Measurements from ENCODE around the gene ADAM17.

Gene ADAM17

DNA sequence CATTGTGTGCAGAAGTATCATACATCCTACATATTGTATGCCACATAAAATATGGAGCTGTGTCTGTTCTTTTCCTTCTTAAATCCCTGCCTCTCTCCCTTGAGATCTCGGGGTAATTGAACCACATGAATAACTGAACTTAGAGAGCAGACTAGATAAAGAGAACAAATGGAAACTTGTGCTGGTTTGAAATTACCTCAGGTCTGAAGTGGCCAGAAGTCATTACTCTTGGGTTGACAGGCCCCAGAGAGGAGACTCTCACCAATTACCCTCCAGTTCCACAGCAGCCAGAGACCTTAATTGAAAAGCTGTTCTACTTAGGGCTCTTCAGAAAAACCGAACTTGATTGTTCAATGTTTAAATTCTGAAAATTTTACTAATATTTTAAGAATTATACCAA lies 5.0 kb upstream of the ADAM17 start:
- no peak for DNase-seq

DNA sequence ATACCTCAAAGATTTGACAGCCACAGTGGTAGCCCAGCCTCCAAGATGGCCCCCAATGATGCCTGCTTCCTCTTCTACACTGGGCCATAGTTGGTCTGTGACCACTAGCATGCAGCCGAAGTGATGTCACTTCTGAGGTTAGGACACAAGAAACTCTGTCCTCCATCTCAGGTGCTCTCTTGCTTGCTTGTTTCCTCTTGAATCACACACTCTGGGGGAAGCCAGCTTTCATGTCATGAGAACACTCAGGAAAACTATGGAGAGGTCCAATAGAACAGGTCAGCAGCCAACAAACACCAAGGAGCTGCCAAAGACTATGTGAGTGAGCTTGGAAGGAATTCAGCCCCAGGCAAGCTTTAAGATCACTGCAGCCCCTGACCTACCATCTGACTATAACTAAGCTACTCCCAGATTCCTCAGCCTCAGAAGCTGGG lies 3.3 kb upstream of the ADAM17 start:
- DNase-seq: peak; percentile 51

DNA sequence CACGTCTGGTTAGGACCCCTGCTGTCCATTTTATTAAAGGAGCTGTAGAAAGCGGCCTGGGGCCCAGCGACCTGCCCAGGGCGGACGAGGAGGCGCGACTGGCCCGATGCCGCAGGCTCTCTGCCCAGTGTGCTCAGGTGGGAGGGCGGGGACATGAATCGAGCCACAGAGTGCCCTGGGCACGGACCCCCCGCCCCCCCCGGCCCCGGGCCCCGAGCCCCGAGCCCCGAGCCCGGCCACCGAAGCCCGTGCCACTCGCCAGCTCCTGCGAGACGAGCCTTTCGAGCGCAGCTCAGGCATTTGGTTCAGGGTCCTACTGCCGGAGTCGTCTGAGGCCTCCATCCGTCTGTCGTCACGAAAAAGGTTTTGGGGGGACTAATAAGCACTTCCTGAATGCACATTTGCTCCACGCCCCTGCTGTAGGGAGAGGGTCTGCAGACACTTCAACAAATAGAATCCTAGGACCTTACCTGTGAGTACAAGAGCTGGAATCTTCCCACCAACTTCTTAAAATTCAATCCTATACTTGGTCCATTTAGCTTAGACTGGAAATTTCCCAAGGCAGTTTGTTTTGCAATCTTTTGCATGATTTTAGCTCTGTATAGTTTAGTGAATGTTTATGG lies 602 bp upstream of the ADAM17 start:
- peak; percentile 35 for DNase-seq

DNA sequence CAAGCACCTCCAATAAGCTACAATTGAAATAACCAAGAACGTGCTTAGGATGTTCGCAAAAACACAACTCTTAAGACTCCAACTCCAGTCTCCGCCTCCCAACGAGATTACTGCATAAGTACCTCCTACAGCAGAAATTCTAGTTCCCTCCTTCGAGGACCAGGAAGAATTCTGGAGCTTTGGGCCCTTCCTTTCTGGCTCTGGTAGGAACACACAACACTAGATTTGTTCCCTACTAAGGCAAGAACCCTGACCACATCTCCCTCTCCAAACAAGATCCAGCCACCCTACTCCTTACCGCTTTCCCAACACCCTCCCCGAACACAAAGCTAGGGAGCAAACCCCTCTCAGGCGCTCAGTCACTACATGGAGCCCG lies 721 bp downstream of the ADAM17 start:
- peak; percentile 95 for DNase-seq

DNA sequence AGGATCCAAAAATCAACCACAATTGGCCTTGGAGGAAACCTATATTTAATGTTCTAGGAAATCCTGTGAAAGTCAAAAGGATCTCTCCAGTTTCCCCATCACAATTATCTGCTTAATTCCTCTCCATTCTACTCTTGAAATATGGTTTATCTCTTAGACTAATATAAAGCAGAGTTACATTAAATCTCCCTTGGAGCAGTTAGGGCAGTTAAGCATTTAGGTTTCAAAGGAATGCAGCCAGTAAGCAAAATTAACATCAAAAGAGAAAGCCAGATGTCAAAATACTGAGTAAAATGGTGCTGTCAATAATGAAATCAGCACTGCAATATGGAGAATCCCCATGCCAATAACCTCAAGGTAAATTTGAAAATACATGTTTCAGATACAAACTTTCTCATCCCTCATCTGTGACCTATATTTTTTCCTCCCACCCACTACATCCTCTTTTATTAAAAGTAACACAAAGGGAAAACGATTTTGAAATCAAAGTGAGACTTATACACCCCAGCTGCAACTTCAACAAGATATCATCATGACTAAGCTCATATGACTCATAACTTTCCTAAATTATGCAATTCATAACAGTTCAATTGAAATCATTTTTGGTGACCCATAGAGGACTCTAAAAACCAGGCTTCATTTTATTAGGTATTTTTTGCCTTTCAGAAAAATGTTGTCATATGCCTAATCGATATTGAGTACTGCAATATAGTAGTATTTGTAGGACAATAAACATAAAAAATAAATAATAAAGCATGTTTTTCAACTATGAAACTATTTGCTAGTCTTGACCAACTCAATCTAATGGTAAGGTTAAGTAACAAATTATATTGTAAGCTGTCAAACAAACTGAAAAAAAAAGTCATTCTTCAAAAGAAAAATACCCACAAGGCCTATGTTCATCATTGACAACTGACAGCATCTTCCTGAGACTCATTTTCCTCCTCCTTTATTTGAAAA lies 3.1 kb downstream of the ADAM17 start:
- DNase-seq: peak; percentile 99

DNA sequence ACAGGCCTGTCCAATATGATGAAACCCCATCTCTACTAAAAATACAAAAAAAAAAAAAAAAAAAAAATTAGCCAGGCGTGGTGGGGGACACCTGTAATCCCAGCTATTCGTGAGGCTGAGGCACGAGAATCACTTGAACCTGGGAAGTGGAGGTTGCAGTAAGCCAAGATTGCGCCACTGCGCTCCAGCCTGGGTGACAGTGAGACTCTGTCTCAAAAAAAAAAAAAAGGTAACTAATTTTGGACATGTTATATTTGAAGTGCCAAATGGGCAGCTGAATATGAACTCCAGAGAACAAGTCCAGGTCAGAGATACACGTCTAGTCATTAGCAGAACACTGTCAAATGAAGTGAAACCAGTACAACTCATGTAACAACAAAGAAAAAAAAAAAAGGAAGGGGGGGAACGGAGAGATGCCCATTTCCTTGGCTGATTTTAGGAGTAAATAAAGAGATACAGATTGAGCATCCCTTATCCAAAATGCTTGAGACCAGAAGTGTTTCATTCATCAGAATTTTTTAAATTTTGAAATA lies 4.7 kb downstream of the ADAM17 start:
- DNase-seq: peak; percentile 78

DNA sequence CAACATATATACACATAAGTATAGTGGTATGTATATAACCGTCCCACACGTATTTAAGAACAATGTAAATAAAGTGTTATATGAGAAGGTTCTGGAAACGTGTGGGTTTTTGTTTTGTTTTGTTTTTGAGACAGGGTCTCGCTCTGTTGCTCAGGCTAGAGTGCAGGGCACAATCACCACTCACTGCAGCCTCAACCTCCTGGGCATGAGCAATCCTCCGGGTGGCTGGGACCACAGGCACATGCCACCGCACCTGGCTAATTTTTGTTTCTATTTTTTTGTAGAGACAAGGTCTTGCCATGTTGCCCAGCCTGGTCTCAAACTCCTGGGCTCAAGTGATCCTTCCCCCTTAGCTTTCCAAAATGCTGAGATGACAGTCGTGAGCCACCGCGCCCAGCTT lies 6.2 kb downstream of the ADAM17 start:
- DNase-seq: no peak

DNA sequence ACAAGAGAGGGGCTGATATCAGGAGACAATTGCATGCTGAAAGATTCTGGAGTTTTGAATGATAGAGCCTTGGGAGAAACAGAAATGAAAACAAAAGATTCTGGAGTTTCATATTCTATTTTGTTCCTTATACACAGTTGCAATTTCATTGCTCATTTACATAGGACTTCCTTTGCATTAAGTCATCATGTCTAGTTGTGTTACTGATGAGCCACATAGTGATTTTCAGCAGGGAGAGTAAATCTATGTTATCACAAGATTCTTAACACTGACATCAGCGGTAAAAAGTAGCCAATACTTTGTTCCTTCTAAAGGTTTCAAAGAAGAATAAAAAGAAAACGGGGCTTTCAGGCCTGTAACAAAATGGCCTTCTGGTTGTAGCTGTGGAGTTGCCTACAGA lies 7.1 kb downstream of the ADAM17 start:
- DNase-seq: peak; percentile 97

DNA sequence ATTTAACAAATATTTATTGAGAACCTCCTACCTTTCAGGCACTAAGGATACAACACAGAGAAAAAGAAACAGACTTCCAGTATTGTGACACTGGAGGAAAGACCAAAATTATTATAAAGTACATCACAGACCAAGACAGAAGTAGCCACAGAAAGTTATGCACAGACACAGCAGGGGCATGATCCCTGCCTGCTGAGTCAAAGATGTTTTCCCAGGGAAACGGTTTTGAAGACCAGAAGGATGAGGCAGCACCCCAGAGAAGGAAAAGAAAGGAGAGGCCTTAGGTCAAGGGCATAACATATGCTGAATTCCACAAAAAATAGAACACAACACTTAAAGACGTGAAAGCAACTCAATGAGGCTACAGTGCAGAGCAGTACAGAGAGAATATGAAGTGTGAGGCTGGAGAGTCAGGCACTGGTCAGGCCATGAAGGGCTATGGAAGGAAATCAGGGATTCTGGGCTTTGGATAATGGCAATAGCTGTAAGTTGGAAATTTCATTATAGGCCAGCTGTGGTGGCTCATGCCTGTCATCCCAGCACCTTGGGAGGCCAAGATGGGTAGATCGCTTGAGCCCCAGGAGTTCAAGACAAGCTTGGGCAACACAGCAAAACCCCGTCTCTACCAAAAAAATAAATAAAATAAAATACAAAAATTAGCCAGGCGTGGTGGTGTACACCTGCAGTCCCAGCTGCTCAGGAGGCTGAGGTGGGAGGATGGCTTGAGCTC lies 8.2 kb downstream of the ADAM17 start:
- DNase-seq: no peak

DNA sequence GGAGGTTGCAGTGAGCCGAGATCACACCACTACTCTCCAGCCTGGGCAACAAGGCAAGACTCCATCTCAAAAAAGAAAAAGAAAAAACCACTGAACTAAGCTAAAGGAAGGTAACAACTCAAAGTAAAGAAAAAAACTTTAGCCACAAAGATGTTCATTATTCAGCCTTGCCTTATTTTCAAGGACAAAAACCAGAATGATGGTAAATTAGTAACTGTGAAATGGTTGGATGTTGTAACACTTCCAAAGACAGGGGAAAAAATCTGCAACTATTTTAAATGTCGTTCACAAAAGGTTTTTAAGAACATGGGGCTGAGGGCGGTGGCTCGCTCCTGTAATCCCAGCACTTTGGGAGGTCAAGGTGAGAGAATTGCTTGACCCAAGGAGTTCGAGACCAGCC lies 10.1 kb downstream of the ADAM17 start:
- DNase-seq: no peak

DNA sequence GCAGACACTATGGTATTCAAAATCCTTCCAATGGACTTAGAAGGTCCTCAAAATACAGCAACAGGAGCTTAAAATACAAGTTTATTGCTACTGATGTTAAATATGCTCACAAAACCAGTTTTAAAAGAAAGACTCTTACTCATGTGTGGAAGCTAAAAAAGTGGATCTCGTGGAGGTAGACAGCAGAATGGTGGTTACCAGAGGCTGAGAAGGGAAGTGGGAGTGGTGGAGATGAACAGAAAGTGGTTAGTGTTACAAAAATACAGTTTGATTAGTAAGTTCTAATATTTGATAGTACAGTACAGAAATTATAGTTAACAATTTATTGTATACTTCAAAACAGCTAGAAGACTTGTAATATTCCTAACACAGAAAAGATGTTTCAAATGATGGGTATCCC lies 12.1 kb downstream of the ADAM17 start:
- DNase-seq: peak; percentile 65

DNA sequence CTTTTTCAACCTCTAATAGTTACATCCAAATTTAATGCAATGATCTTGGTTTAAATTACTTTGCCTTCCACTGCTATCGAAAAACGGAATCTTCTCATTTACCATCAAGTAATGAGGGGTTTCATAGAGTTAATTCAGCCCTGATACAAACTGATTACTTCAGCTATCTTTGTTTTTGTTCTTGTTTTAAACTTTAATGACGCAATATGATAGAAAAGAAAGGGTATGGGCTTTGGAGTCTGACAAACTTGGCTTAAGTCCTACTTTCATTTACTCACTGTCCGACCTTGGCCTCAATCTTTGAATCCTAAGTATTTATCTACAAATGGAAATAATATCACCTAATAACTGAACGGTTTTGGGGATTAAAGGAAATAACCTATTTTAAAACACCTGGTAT lies 16.1 kb downstream of the ADAM17 start:
- peak; percentile 82 for DNase-seq

DNA sequence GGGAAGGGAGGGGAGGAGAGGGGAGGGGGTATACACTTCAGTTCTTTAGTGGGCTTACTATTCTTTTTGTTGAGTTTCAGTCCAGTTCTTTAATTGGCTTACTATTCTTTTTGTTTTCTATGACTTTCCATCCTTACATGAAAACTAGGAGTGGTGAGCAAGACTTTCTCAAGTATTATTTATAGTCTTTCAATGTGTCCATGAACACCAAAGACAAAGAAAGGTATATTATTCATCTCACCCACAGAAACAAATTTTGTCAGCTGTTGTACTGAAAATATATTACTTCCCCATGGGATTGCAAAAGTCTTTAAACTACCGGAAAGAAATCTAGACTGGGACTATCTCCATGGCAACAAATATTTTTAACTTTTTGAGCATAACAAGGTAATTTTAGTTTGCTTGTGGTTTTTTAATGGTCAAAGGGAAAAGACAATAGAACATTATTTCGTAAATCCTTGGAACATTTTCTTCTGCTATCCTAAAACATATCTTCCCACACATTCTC lies 17.6 kb downstream of the ADAM17 start:
- DNase-seq: peak; percentile 97

DNA sequence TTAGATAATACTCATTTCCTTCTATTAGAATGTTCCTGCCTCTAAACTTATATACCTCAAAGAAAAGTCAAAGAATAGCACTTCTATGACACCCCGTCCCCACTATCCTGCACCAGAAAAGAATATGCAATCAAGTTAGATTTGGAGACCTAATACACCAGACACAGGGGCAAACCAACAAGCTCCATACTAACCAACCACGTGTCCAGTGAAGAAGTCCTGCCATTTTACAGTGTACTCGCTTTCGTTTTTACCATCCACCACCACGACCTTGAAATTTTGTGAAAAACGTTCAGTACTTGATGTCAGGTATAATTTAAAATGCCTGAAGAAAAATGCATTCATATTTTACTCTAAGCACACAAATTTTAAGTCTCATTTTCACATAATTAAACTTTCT lies 19.1 kb downstream of the ADAM17 start:
- DNase-seq: no peak

DNA sequence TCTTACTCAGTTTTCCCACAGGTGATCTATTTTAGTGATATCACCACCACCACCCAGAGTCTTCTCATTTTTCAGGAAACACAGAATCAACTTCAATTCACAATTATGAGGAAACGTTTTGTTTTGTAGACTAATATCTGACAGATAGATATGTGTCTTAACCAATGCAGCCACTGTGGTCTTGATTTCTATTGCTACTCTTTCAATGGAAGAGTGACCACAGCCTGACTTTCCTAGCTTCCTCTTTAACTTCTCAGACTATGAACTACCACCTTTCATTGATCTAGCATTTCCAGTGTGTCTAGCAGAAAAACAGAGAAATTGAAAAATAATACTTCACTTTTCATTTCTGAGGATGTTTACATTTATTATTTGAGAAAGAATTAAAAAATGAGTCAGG lies 20.5 kb downstream of the ADAM17 start:
- DNase-seq: peak; percentile 50

DNA sequence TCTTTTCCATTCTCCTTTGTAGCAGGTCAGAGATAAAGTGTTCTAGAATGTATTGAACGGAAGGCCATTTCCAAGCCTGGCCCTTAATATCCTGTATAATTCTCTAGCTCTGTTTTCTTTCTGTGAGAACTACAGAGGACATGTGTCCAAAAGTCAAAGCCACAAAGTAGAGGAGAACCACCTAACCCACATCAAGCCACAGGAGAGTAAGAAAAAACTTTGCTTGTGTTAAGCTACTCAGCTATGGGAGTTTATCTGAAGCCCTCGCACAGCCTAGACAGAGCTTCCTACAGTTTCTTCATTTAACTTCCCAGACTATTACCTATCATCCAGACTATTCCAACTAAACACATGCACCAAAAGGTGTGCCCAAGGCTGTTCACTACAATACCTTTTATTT lies 22.0 kb downstream of the ADAM17 start:
- no peak for DNase-seq

DNA sequence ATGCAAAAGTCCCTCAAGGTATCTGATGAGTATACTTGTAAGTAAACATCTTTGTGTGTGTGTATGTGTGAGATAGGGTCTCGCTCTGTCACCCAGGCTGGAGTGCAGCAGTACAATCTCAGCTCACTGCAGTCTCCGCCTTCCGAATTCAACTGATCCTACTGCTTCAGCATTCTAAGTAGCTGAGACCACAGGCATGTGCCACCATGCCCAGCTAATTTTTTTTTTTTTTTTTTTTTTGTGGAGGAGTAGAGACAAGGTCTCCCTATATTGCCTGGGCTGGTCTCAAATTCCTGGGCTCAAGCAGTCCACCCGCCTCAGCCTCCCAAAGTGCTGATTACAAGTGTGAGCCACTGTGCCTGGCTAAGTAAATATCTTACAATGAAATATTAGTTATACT lies 23.2 kb downstream of the ADAM17 start:
- no peak for DNase-seq

DNA sequence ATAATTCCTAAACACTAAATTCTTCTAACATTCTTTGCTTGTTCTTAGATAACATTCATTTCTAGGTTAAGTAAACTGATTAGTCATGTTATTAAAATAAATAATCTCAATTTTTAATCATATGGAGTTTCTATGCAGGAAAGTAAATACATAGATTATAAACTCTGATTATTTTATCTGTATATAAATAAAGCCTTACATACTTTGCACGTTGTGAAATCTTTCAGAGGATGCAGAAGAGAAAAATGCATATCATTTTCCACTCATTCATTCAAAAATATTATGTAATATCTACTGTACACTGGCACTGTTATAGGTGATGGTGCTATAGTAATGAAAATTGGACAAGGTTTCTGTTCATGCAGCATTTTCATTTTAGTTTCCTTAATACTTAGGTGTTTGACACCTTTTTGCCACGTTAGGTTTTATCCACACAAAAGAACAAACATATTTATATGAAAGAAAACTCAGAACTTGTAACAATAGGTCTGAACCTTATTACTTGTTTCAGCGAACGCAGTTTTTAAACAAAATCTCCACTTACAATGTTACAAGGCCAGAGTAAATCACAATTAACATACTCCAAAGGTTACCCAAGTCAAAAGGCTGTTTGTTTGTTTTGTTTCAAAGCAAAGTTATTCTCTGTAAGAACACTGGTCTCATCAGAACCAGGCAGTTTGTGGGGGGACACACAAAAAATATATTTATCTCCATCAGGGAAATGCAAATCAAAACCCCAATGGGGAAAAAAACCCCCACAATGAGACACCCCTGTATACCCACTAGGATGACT lies 27.4 kb downstream of the ADAM17 start:
- no peak for DNase-seq

DNA sequence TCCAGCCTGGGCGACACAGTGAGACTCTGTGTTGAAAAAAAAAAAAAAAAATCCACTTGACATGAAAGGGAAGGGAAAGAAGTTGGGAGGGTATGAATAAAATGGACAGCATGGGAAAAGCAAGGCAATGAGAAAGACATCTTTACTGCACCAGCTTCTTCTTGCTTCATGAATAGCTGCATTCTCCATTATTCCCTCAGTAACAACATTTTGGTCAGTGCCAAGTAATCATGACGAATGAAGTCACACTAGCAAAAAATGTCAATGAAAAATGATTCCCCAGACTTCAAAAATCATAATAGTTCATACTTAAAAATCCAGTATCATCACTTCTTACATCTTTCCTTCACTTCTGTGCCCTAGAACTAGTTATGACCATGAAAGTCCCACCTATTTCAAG lies 30.4 kb downstream of the ADAM17 start:
- no peak for DNase-seq

DNA sequence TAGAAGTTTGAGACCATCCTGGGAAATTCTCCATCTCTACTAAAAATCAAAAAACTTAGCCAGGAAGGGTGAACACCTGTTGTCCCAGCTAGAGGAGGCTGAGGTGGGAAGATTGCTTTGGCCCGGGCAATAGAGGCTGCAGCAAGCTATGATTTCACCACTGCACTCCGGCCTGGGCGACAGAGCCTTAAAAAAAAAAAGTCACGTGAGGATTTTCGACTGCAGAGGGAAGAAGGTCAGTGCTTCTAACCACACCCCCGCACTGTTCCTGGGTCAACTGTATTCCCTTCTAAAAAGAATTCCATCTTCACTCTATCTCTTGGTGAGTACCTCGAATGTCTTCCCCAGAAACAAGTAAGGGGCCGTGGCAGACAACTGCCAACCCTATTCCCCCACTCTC lies 31.3 kb downstream of the ADAM17 start:
- DNase-seq: peak; percentile 34

DNA sequence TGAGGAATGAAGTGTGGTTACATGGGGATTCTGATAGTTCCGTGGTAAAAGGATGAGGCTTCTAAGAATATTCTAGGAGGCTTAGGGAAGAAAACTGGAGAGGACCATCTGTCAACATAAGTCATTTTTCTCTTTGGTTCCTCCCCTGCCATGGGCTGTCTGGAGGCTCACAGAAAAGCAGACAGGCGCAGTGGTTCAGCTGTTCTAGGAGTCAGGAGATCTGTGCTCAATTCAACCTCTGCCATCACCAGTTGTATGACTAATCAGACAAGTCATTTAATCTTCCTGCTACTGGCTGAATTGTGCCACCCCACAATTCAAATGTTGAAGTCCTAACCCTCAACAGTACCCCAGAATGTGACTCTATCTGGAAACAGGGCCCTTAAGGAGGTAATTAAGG lies 36.4 kb downstream of the ADAM17 start:
- peak; percentile 34 for DNase-seq

DNA sequence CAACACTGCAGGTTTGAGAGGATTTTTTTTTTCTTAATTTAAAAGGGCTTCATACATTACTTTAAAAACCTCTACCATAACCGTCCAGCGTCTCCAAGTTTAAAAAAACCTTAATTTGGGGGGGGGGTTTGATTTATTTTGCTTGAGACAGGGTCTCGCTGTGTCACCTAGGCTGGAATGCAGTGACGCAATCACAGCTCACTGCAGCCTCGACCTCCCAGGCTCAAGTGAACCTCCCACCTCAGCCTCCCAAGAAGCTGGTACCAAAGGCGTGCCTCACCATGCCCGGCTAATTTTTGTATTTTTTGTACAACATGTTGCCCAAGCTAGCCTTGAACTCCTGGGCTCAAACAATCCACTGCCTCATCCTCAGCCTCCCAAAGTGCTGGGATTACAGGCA lies 36.9 kb downstream of the ADAM17 start:
- DNase-seq: no peak
